WTC11 (cell line): ENCODE results near the gene AKAP13. TPM values are rescaled to one million over a fixed set of nuclear protein-coding genes. Genes with fewer than 3 reads are reported as not detected.

ENCODE experiments used
- ATAC-seq: fragments of 200-7000 bp; cut with Tn5 transposase; 2 replicates; pipeline ENCODE4 v1.10.0; 2021; ENCODE audit warnings: mild to moderate bottlenecking, moderate library complexity
- CTCF ChIA-PET: fragments of 300-600 bp; sonication (Branson Sonifier 250); formaldehyde crosslinking; loops from one replicate; lab custom pipeline; 2021; ENCODE audit warnings: antibody characterized with exemption; lab: Charles Lee
- POLR2A ChIA-PET: fragments of 350-600 bp; sonication (Branson Sonifier 250); formaldehyde crosslinking; loops from one replicate; lab custom pipeline; 2021; ENCODE audit warnings: antibody characterized with exemption; lab: Charles Lee
- DNase-seq: peaks from one replicate; pipeline ENCODE4 v3.0.0; 2021; ENCODE audit warnings: low spot score
- H3K27ac Mint-ChIP-seq: 2 replicates; pipeline ENCODE4 v1.8.0; 2021; ENCODE audit warnings: mixed read lengths
- H3K27me3 Mint-ChIP-seq: 2 replicates; pipeline ENCODE4 v1.8.0; 2021; ENCODE audit warnings: low read depth, mild to moderate bottlenecking, moderate library complexity, mixed read lengths
- H3K36me3 Mint-ChIP-seq: 2 replicates; pipeline ENCODE4 v1.8.0; 2021; ENCODE audit warnings: mixed read lengths
- H3K4me1 Mint-ChIP-seq: 2 replicates; pipeline ENCODE4 v1.8.0; 2022; ENCODE audit warnings: mixed read lengths
- H3K4me3 Mint-ChIP-seq: 2 replicates; pipeline ENCODE4 v1.8.0; 2021; ENCODE audit warnings: mild to moderate bottlenecking, moderate library complexity, mixed read lengths
- H3K9me3 Mint-ChIP-seq: 2 replicates; pipeline ENCODE4 v1.8.0; 2021; ENCODE audit warnings: mixed read lengths
- ATF2 ChIP-seq: sonication (generic); formaldehyde crosslinking; IDR thresholded peaks from 2 replicates; pipeline ENCODE4 v1.8.1; 2022; ENCODE audit warnings: low read depth, missing genetic modification reagents, borderline replicate concordance
- E2F4 ChIP-seq: sonication (generic); formaldehyde crosslinking; IDR thresholded peaks from 2 replicates; pipeline ENCODE4 v1.8.1; 2022; ENCODE audit warnings: low read depth, mild to moderate bottlenecking, moderate library complexity, missing genetic modification reagents, borderline replicate concordance
- ELF4 ChIP-seq: sonication (generic); formaldehyde crosslinking; IDR thresholded peaks from 2 replicates; pipeline ENCODE4 v1.8.1; 2022; ENCODE audit warnings: low read depth, mild to moderate bottlenecking, moderate library complexity, missing genetic modification reagents
- EMX1 ChIP-seq: fragments of 250-450 bp; sonication (Bioruptor Pico); IDR thresholded peaks from 2 replicates; pipeline ENCODE4 v1.8.0; 2021; ENCODE audit warnings: mild to moderate bottlenecking
- ESRRA ChIP-seq: sonication (generic); formaldehyde crosslinking; IDR thresholded peaks from 2 replicates; pipeline ENCODE4 v1.8.1; 2022; ENCODE audit warnings: mild to moderate bottlenecking, missing genetic modification reagents, borderline replicate concordance
- IRF2 ChIP-seq: sonication (generic); formaldehyde crosslinking; IDR thresholded peaks from 2 replicates; pipeline ENCODE4 v1.8.0; 2022; ENCODE audit warnings: low read depth, missing genetic modification reagents, borderline replicate concordance
- JAZF1 ChIP-seq: fragments of 250-450 bp; sonication (Bioruptor Pico); IDR thresholded peaks from 2 replicates; pipeline ENCODE4 v1.9.0; 2021; ENCODE audit warnings: moderate library complexity, mild to moderate bottlenecking, inconsistent platforms
- MAX ChIP-seq: sonication (generic); formaldehyde crosslinking; IDR thresholded peaks from 2 replicates; pipeline ENCODE4 v1.8.0; 2022; ENCODE audit warnings: mild to moderate bottlenecking, missing genetic modification reagents
- NR2C2 ChIP-seq: sonication (generic); formaldehyde crosslinking; IDR thresholded peaks from 2 replicates; pipeline ENCODE4 v1.8.0; 2022; ENCODE audit warnings: mild to moderate bottlenecking, missing genetic modification reagents
- NR3C1 ChIP-seq: sonication (generic); formaldehyde crosslinking; conservative IDR thresholded peaks from 2 replicates; pipeline ENCODE4 v1.8.1; 2023; ENCODE audit warnings: low read depth, mild to moderate bottlenecking, missing genetic modification reagents
- OVOL2 ChIP-seq: fragments of 250-450 bp; sonication (Bioruptor Pico); IDR thresholded peaks from 2 replicates; pipeline ENCODE4 v1.9.0; 2021; ENCODE audit warnings: mild to moderate bottlenecking, borderline replicate concordance
- PREB ChIP-seq: sonication (generic); formaldehyde crosslinking; IDR thresholded peaks from 2 replicates; pipeline ENCODE4 v1.8.1; 2022; ENCODE audit warnings: mild to moderate bottlenecking, missing genetic modification reagents, moderate library complexity, borderline replicate concordance
- STAT6 ChIP-seq: sonication (generic); formaldehyde crosslinking; conservative IDR thresholded peaks from 2 replicates; pipeline ENCODE4 v1.8.1; 2023; ENCODE audit warnings: mild to moderate bottlenecking, low read depth, missing genetic modification reagents, moderate library complexity
- TCF7 ChIP-seq: sonication (generic); formaldehyde crosslinking; IDR thresholded peaks from 2 replicates; pipeline ENCODE4 v1.8.0; 2022; ENCODE audit warnings: mild to moderate bottlenecking, low read depth, missing genetic modification reagents, moderate library complexity
- TP53 ChIP-seq: sonication (generic); formaldehyde crosslinking; IDR thresholded peaks from 2 replicates; pipeline ENCODE4 v1.8.1; 2023; ENCODE audit warnings: mild to moderate bottlenecking, missing genetic modification reagents
- USF2 ChIP-seq: sonication (generic); formaldehyde crosslinking; IDR thresholded peaks from 2 replicates; pipeline ENCODE4 v1.8.1; 2023; ENCODE audit warnings: mild to moderate bottlenecking, missing genetic modification reagents, moderate library complexity
- ZNF232 ChIP-seq: sonication (generic); formaldehyde crosslinking; IDR thresholded peaks from 2 replicates; pipeline ENCODE4 v1.8.0; 2022; ENCODE audit warnings: mild to moderate bottlenecking, missing genetic modification reagents
- ZNF423 ChIP-seq: fragments of 250-450 bp; sonication (Bioruptor Pico); IDR thresholded peaks from 2 replicates; pipeline ENCODE4 v2.1.2; 2022; ENCODE audit warnings: mild to moderate bottlenecking, moderate library complexity
- ZNF425 ChIP-seq: fragments of 250-450 bp; sonication (Bioruptor Pico); conservative IDR thresholded peaks from 2 replicates; pipeline ENCODE4 v1.9.0; 2021; ENCODE audit warnings: mild to moderate bottlenecking
- ZSCAN18 ChIP-seq: fragments of 250-450 bp; sonication (Bioruptor Pico); IDR thresholded peaks from 2 replicates; pipeline ENCODE4 v2.1.2; 2022; ENCODE audit warnings: mild to moderate bottlenecking, moderate library complexity
- total RNA-seq: library from RNA; stranded (reverse); gene quantifications from 3 replicates; pipeline ENCODE4 v1.2.3, GENCODE V29; 2021

AKAP13 gene
- total RNA-seq, 1 experiment from 2014 or later = 50.3 TPM

- ChIA-PET CTCF (interaction anchor here (1.1 kb wide), 1 partner anchor 219 kb away, joined by 3 read pairs; no protein-coding TSS in a partner anchor), POLR2A (no interaction called here)
- Mint-ChIP-seq H3K36me3 (peaks cover 15% of the 10 kb centered on the region), H3K27ac (no peak overlapping the region), H3K4me3 (no peak overlapping the region), H3K9me3 (peaks cover 9% of the 10 kb centered on the region), H3K27me3 (no peaks in the 10 kb centered on the region), H3K4me1 (peaks cover 7% of the 10 kb centered on the region)
- no peak for ATAC-seq
- no peak for TF ChIP-seq EMX1 (CRISPR knock-in tag)
- TF ChIP-seq ZNF232 (CRISPR knock-in tag) = no peak
- TF ChIP-seq ZNF423 (CRISPR knock-in tag) = no peak
- no peak for TF ChIP-seq TCF7 (CRISPR knock-in tag)
- TF ChIP-seq NR3C1 (CRISPR knock-in tag) = no peak
- no peak for TF ChIP-seq ESRRA (CRISPR knock-in tag)
- TF ChIP-seq NR2C2 (CRISPR knock-in tag) = no peak
- TF ChIP-seq ZNF425 (CRISPR knock-in tag) = no peak
- no peak for TF ChIP-seq E2F4
- TF ChIP-seq ZSCAN18 = no peak
- TF ChIP-seq IRF2 (CRISPR knock-in tag) = no peak
- TF ChIP-seq PREB (CRISPR knock-in tag) = no peak
- no peak for TF ChIP-seq TP53
- no peak for TF ChIP-seq ATF2 (CRISPR knock-in tag)
- TF ChIP-seq OVOL2 (CRISPR knock-in tag) = no peak
- no peak for TF ChIP-seq JAZF1 (CRISPR knock-in tag)
- DNase-seq = no peak
Measured at GRCh38 chr15:85550283-85550682, 169.9 kb downstream of the AKAP13 start.

- CTCF ChIA-PET = no interaction called here
- TF ChIP-seq ELF4 = no peak
- TF ChIP-seq MAX = no peak
- TF ChIP-seq USF2 (CRISPR knock-in tag) = no peak
- TF ChIP-seq STAT6 (CRISPR knock-in tag) = no peak
Measured at GRCh38 chr15:85551221-85551832, 170.9 kb downstream of the AKAP13 start.

More at GRCh38 chr15:85551221-85551832, 170.9 kb downstream of the AKAP13 start:
- Mint-ChIP-seq H3K9me3 (peaks cover 9% of the 10 kb centered on the region), H3K36me3 (peaks cover 15% of the 10 kb centered on the region), H3K4me1 (peaks cover 12% of the 10 kb centered on the region), H3K27me3 (no peaks in the 10 kb centered on the region), H3K4me3 (no peak overlapping the region), H3K27ac (no peak overlapping the region)
- no peak for ATAC-seq
- no peak for DNase-seq
- POLR2A ChIA-PET = no interaction called here
